Neuron (in vitro differentiated cells): ENCODE results near the gene RIMBP2.
A peak's percentile ranks its signal among the peaks of the same experiment; 100 is the strongest.

Experiments
- H2AFZ ChIP-seq: one replicate; pipeline ENCODE4 v1.6.1; 2013; ENCODE audit warnings: low read depth, mild to moderate bottlenecking, inconsistent platforms, low read length, moderate library complexity
- H3K27me3 ChIP-seq: one replicate; pipeline ENCODE4 v1.6.1; 2013; ENCODE audit warnings: low read length; ENCODE audit not compliant: insufficient read depth
- H3K36me3 ChIP-seq: one replicate; pipeline ENCODE4 v1.6.1; 2013; ENCODE audit warnings: low read length; ENCODE audit not compliant: insufficient read depth
- H3K4me1 ChIP-seq: one replicate; pipeline ENCODE4 v1.6.1; 2013; ENCODE audit warnings: low read length; ENCODE audit not compliant: insufficient read depth
- H3K4me3 ChIP-seq: 2 replicates; pipeline ENCODE4 v1.5.1; 2013; ENCODE audit warnings: mild to moderate bottlenecking, low read length, moderate library complexity
- H3K9me3 ChIP-seq: one replicate; pipeline ENCODE4 v1.6.1; 2013; ENCODE audit warnings: low read length

RIMBP2 gene

GRCh38 chr12:130719263-130719859 is 3.3 kb upstream of the RIMBP2 start:
- peaks cover 20% of the 10 kb centered on the region for H3K4me1 ChIP-seq
- no peaks in the 10 kb centered on the region for H3K36me3 ChIP-seq
- peaks cover 11% of the 10 kb centered on the region for H3K27me3 ChIP-seq
- no peak overlapping the region for H2AFZ ChIP-seq
- no peaks in the 10 kb centered on the region for H3K9me3 ChIP-seq
- no peak overlapping the region for H3K4me3 ChIP-seq

GRCh38 chr12:130717752-130718151 is 1.7 kb upstream of the RIMBP2 start:
- Histone ChIP-seq H2AFZ (no peak overlapping the region), H3K36me3 (no peaks in the 10 kb centered on the region), H3K27me3 (peaks cover 24% of the 10 kb centered on the region), H3K4me1 (peaks cover 20% of the 10 kb centered on the region), H3K4me3 (no peak overlapping the region), H3K9me3 (no peaks in the 10 kb centered on the region)

- Histone ChIP-seq H3K36me3 (no peaks in the 10 kb centered on the region), H3K27me3 (peaks cover 24% of the 10 kb centered on the region), H2AFZ (no peak overlapping the region), H3K9me3 (no peaks in the 10 kb centered on the region), H3K4me1 (peaks cover 20% of the 10 kb centered on the region), H3K4me3 (no peak overlapping the region)
These were observed 869 bp upstream of the RIMBP2 start for GRCh38 chr12:130716969-130717366.

GRCh38 chr12:130715150-130715997 is 725 bp downstream of the RIMBP2 start:
- no peaks in the 10 kb centered on the region for H3K36me3 ChIP-seq
- H3K4me3 ChIP-seq: peak overlapping the region; percentile 32
- no peak overlapping the region for H2AFZ ChIP-seq
- peaks cover 20% of the 10 kb centered on the region for H3K4me1 ChIP-seq
- no peaks in the 10 kb centered on the region for H3K9me3 ChIP-seq
- H3K27me3 ChIP-seq: peaks cover 24% of the 10 kb centered on the region

GRCh38 chr12:130714591-130715149 is 1.4 kb downstream of the RIMBP2 start:
- Histone ChIP-seq H3K4me1 (peaks cover 20% of the 10 kb centered on the region), H3K36me3 (no peaks in the 10 kb centered on the region), H2AFZ (no peak overlapping the region), H3K27me3 (peaks cover 24% of the 10 kb centered on the region), H3K9me3 (no peaks in the 10 kb centered on the region), H3K4me3 (peak overlapping the region; percentile 27)

GRCh38 chr12:130714091-130714590 is 2.0 kb downstream of the RIMBP2 start:
- H3K4me1 ChIP-seq: peaks cover 20% of the 10 kb centered on the region
- H3K36me3 ChIP-seq: no peaks in the 10 kb centered on the region
- H3K9me3 ChIP-seq: no peaks in the 10 kb centered on the region
- no peak overlapping the region for H2AFZ ChIP-seq
- H3K27me3 ChIP-seq: peaks cover 24% of the 10 kb centered on the region
- no peak overlapping the region for H3K4me3 ChIP-seq

- Histone ChIP-seq H3K9me3 (no peaks in the 10 kb centered on the region), H3K4me3 (no peak overlapping the region), H3K27me3 (peaks cover 24% of the 10 kb centered on the region), H3K4me1 (peaks cover 20% of the 10 kb centered on the region), H3K36me3 (no peaks in the 10 kb centered on the region), H2AFZ (no peak overlapping the region)
These were observed 2.5 kb downstream of the RIMBP2 start for GRCh38 chr12:130713581-130713991.

- peaks cover 20% of the 10 kb centered on the region for H3K4me1 ChIP-seq
- H3K27me3 ChIP-seq: peaks cover 24% of the 10 kb centered on the region
- no peaks in the 10 kb centered on the region for H3K36me3 ChIP-seq
These were observed 3.6 kb downstream of the RIMBP2 start for GRCh38 chr12:130712346-130713065.

GRCh38 chr12:130711756-130712155 is 4.3 kb downstream of the RIMBP2 start:
- Histone ChIP-seq H3K36me3 (no peaks in the 10 kb centered on the region), H3K27me3 (peaks cover 24% of the 10 kb centered on the region), H3K4me1 (peaks cover 20% of the 10 kb centered on the region), H3K9me3 (no peaks in the 10 kb centered on the region), H2AFZ (no peak overlapping the region), H3K4me3 (no peak overlapping the region)

More at GRCh38 chr12:130712346-130713065, 3.6 kb downstream of the RIMBP2 start:
- no peak overlapping the region for H3K4me3 ChIP-seq
- no peaks in the 10 kb centered on the region for H3K9me3 ChIP-seq
- H2AFZ ChIP-seq: no peak overlapping the region

GRCh38 chr12:130710733-130711080 is 5.4 kb downstream of the RIMBP2 start:
- Histone ChIP-seq H2AFZ (no peak overlapping the region), H3K4me1 (peaks cover 12% of the 10 kb centered on the region), H3K36me3 (no peaks in the 10 kb centered on the region), H3K4me3 (no peak overlapping the region), H3K9me3 (no peaks in the 10 kb centered on the region), H3K27me3 (peaks cover 24% of the 10 kb centered on the region)

GRCh38 chr12:130709971-130710732 is 5.9 kb downstream of the RIMBP2 start:
- peaks cover 23% of the 10 kb centered on the region for H3K27me3 ChIP-seq
- no peaks in the 10 kb centered on the region for H3K9me3 ChIP-seq
- no peak overlapping the region for H3K4me3 ChIP-seq
- peaks cover 6% of the 10 kb centered on the region for H3K4me1 ChIP-seq
- H3K36me3 ChIP-seq: no peaks in the 10 kb centered on the region
- no peak overlapping the region for H2AFZ ChIP-seq

- Histone ChIP-seq H3K36me3 (no peaks in the 10 kb centered on the region), H3K4me1 (no peaks in the 10 kb centered on the region), H3K4me3 (no peak overlapping the region), H3K9me3 (no peaks in the 10 kb centered on the region), H3K27me3 (peaks cover 18% of the 10 kb centered on the region), H2AFZ (no peak overlapping the region)
These were observed 6.7 kb downstream of the RIMBP2 start for GRCh38 chr12:130709151-130709970.
